ENCODE results near the gene GDPD4.
A peak's percentile ranks its signal among the peaks of the same experiment; 100 is the strongest.

GDPD4 gene

GRCh38 chr11:77193911-77194830 is 107.3 kb downstream of the GDPD4 start:
- no peaks in the 10 kb centered on the region for H3K9me3 ChIP-seq (ENCODE audit: insufficient read depth, low read depth, low read length)
- no peaks in the 10 kb centered on the region for H3K9me2 ChIP-seq (replicated peaks; ENCODE audit: low read depth, low read length)
- no peaks in the 10 kb centered on the region for H3F3A ChIP-seq (ENCODE audit: low read depth)
- no peak overlapping the region for H3K4me3 ChIP-seq (ENCODE audit: low read length, poor library complexity, severe bottlenecking)
- no peak overlapping the region for H2AFZ ChIP-seq (ENCODE audit: low read length)
- no peaks in the 10 kb centered on the region for H3K36me3 ChIP-seq (ENCODE audit: insufficient read depth, low read length)
- H3K79me2 ChIP-seq (ENCODE audit: insufficient read depth, low read length) = no peaks in the 10 kb centered on the region
- TF ChIP-seq CTCF (conservative IDR thresholded peaks at IDR 0.05; ENCODE audit: low read length) = no peak
- TF ChIP-seq EZH2phosphoT487 (IDR thresholded peaks at IDR 0.05; ENCODE audit: borderline replicate concordance) = no peak
- no peaks in the 10 kb centered on the region for H3K27me3 ChIP-seq (ENCODE audit: insufficient read depth, low read length, poor library complexity, severe bottlenecking)
- H3K4me2 ChIP-seq (ENCODE audit: low read depth, low read length, poor library complexity, severe bottlenecking) = no peak overlapping the region
- no peaks in the 10 kb centered on the region for H4K20me1 ChIP-seq (ENCODE audit: insufficient read depth, low read length, poor library complexity, severe bottlenecking)
- H3K4me1 ChIP-seq (ENCODE audit: insufficient read depth, low read length, poor library complexity, severe bottlenecking) = peaks cover 7% of the 10 kb centered on the region
- H3K9ac ChIP-seq (ENCODE audit: low read depth, low read length, poor library complexity, severe bottlenecking) = no peak overlapping the region

GRCh38 chr11:77193167-77193566 is 108.3 kb downstream of the GDPD4 start:
- Histone ChIP-seq H3K36me3 (ENCODE audit: insufficient read depth, low read length) (no peaks in the 10 kb centered on the region), H3K9me3 (ENCODE audit: insufficient read depth, low read depth, low read length) (no peaks in the 10 kb centered on the region), H3K9me2 (replicated peaks; ENCODE audit: low read depth, low read length) (no peaks in the 10 kb centered on the region), H3K4me3 (ENCODE audit: low read length, poor library complexity, severe bottlenecking) (no peak overlapping the region), H3K27me3 (ENCODE audit: insufficient read depth, low read length, poor library complexity, severe bottlenecking) (no peaks in the 10 kb centered on the region), H3K4me2 (ENCODE audit: low read depth, low read length, poor library complexity, severe bottlenecking) (no peak overlapping the region), H3K9ac (ENCODE audit: low read depth, low read length, poor library complexity, severe bottlenecking) (no peak overlapping the region), H4K20me1 (ENCODE audit: insufficient read depth, low read length, poor library complexity, severe bottlenecking) (no peaks in the 10 kb centered on the region), H2AFZ (ENCODE audit: low read length) (no peak overlapping the region), H3K79me2 (ENCODE audit: insufficient read depth, low read length) (no peaks in the 10 kb centered on the region), H3K4me1 (ENCODE audit: insufficient read depth, low read length, poor library complexity, severe bottlenecking) (peaks cover under 1% of the 10 kb centered on the region), H3F3A (ENCODE audit: low read depth) (no peaks in the 10 kb centered on the region)
- no peak for TF ChIP-seq EZH2phosphoT487 (IDR thresholded peaks at IDR 0.05; ENCODE audit: borderline replicate concordance)
- TF ChIP-seq CTCF (conservative IDR thresholded peaks at IDR 0.05; ENCODE audit: low read length) = no peak

DNA sequence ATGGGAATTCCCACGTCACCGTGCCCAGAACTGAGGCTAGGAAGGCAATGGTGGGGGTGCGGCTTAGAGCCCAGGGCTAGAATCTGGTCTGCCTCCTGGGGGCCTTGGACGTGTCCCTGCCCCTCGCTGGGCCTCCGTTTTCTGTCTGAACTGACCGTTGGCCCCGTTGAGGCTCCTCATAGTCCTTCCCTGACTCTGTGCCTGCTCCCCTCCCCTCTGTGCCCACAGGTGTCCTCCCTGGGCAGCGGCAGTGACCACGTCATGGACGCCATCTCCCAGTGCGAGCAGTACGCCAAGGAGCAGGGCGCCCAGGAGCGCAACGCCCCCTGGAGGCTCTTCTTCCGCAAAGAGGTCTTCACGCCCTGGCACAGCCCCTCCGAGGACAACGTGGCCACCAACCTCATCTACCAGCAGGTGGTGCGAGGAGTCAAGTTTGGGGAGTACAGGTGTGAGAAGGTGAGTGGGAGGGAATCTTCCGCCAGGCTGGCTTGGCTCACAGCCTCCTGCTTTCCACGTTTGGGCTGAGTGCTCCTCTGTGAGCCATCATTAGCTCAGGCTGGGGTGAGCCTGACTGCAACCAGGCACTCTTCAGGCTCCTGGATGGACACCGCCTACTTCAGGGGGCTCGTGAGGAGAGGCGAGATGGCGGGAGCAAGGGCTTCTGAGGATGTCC is 109.5 kb downstream of the GDPD4 start:
- no peaks in the 10 kb centered on the region for H3K9me2 ChIP-seq (replicated peaks; ENCODE audit: low read depth, low read length)
- peak overlapping the region; percentile 45 for H3K9ac ChIP-seq (ENCODE audit: low read depth, low read length, poor library complexity, severe bottlenecking)
- no peaks in the 10 kb centered on the region for H3K79me2 ChIP-seq (ENCODE audit: insufficient read depth, low read length)
- H3K4me3 ChIP-seq (ENCODE audit: low read length, poor library complexity, severe bottlenecking) = peak overlapping the region; percentile 66
- peaks cover 11% of the 10 kb centered on the region for H3K4me1 ChIP-seq (ENCODE audit: insufficient read depth, low read length, poor library complexity, severe bottlenecking)
- no peak for TF ChIP-seq EZH2phosphoT487 (IDR thresholded peaks at IDR 0.05; ENCODE audit: borderline replicate concordance)
- peak; percentile 97 for TF ChIP-seq CTCF (conservative IDR thresholded peaks at IDR 0.05; ENCODE audit: low read length)
- H3K36me3 ChIP-seq (ENCODE audit: insufficient read depth, low read length) = no peaks in the 10 kb centered on the region
- peak overlapping the region; percentile 84 for H2AFZ ChIP-seq (ENCODE audit: low read length)
- H3K4me2 ChIP-seq (ENCODE audit: low read depth, low read length, poor library complexity, severe bottlenecking) = peak overlapping the region; percentile 63
- H4K20me1 ChIP-seq (ENCODE audit: insufficient read depth, low read length, poor library complexity, severe bottlenecking) = no peaks in the 10 kb centered on the region
- no peaks in the 10 kb centered on the region for H3K27me3 ChIP-seq (ENCODE audit: insufficient read depth, low read length, poor library complexity, severe bottlenecking)
- no peaks in the 10 kb centered on the region for H3F3A ChIP-seq (ENCODE audit: low read depth)
- no peaks in the 10 kb centered on the region for H3K9me3 ChIP-seq (ENCODE audit: insufficient read depth, low read depth, low read length)
